DMS 273 treated with DMSO at 0.1 percent for 48 hours (cell line): ENCODE data around the gene TMEM207.
"Not testable (repeated sequence)": the region's sequence is repeated elsewhere in the genome, so short reads cannot be mapped to it uniquely, and the experiment has no call there.

Experiments
- DNase-seq: peaks from one replicate; lab custom pipeline; 2025; lab: John Stamatoyannopoulos, UW

TMEM207 gene

DNA sequence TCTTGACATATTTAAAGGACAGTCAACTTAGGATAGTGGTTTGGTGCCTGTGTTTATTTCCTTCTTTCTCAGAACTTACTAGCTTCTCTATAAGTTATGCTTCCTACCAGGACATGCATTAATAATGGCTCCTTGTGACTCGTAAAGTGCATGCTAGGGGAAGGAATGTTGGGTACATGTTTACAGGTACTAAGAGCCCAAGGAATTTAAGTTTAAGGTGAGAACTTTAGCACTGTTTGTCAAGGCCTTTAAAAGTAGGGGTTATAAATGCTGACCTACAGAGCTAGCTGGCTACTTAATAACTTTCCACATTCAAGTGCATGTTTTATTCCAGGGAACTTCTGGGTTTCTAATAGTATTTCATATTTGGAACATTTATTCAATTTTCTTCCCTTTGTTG, at the start of gene TMEM207:
Gene TMEM207 (minus strand): TSS at position 101 of the 400 bp plus-strand sequence. CDS start 92 bp downstream, at position 9.
- DNase-seq = no peak

DNA sequence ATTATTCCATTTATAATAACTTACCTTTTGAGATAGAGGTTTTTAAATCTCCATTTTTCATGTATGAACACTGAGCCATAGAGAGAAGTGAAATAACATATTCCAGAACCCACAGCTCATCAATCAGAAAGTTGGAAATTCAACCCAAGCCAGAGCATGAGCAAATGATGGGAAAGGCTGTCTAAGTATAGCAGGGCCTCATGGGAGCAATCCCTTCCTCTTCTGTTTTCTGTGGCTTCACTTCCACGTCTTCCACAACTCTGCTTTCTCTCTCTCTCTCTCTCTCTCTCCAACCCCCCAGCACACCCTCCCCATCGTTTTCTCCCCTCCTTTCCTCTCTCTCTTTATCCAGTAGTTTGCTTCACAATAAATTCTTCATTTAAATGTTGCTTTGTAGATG, 49.4 kb upstream of the TMEM207 start:
- no peak for DNase-seq

- DNase-seq = no peak
Observed at GRCh38 chr3:190498293-190498692, 48.6 kb upstream of the TMEM207 start.

GRCh38 chr3:190497811-190498210, 48.1 kb upstream of the TMEM207 start:
- no peak for DNase-seq

- DNase-seq = no peak
Observed at GRCh38 chr3:190496859-190497258, 47.2 kb upstream of the TMEM207 start.

DNA sequence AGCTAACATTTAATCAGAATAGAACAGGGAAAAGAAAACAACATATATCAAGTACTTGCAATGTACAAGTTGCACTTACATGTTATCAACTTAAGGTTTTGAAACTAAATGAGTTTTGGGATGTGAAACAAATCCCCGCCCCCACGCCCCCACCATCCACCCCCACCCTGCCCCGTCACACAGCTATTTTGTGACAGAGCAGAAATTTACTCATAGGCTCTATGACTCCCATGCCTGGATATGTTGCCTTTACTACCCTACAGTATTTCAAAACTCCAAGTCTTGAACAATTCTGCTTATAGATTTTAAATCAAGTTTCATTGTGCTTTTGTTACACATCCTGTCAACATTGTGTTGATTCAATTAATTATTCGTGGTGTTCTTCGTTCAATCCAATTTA, 46.1 kb upstream of the TMEM207 start:
- no peak for DNase-seq

DNA sequence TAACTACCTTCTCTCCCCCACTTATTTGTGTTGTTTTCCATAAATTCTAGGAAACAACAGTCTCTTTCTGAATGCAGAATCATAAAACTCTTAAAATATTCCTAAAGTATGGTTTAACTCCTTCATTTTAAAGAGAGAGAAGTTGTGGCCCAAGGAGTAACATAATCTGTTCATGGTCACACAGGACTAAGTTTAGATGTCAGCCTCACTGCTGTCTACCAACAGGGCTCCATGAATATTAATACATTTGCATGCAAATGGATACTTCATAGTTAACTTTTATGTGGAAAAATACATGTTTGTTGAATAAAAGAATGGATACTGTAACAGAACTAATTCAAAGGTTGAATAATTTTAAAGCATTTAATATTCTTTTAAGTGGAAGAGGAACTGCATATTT, 45.7 kb upstream of the TMEM207 start:
- DNase-seq = no peak

DNA sequence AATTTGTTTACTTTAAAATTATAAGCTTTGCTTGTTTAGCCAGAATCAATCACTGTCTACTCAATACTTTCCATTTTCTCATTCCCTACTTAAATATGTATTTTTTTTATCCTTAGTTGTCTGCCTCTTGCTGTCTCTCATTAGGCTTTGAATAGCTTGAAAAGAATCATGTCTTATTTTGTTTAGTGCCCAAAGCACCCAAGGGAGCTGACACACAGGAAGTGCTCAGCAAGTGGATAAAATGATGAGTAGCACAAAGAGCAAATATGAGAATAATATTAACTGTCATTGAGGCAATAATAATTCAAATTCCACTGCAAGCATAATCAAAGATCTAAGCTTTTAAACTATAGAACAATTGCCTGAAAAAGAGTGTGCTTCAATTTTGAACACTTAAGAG, 45.2 kb upstream of the TMEM207 start:
- no peak for DNase-seq

- no peak for DNase-seq
Observed at GRCh38 chr3:190492966-190493365, 43.3 kb upstream of the TMEM207 start.

GRCh38 chr3:190492129-190492528, 42.4 kb upstream of the TMEM207 start:
- no peak for DNase-seq

DNA sequence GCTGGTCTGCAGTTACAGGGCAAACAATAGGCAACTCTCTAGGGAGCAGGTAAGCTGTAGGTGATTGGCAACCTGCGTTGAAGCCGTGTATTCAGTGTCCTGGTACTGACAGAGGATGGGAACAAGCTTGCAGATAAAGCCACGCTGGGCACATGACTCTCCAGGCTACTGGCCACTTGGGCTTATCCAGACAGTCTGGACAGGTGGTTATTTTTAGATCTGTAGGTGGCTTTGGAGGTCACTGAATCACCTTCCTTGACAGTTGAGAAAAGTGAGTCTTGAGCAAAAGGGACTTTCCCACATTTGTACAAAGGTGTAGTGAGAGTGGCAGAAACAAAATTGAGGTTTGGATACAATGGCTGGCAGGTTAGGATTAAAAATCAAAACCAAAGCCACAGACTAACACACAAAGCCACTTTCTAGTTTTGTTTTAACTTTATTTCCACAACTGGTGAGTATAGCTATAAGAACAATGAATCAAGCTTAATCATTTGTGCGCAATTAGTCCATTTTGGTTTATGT, 41.9 kb upstream of the TMEM207 start:
- DNase-seq = no peak

DNA sequence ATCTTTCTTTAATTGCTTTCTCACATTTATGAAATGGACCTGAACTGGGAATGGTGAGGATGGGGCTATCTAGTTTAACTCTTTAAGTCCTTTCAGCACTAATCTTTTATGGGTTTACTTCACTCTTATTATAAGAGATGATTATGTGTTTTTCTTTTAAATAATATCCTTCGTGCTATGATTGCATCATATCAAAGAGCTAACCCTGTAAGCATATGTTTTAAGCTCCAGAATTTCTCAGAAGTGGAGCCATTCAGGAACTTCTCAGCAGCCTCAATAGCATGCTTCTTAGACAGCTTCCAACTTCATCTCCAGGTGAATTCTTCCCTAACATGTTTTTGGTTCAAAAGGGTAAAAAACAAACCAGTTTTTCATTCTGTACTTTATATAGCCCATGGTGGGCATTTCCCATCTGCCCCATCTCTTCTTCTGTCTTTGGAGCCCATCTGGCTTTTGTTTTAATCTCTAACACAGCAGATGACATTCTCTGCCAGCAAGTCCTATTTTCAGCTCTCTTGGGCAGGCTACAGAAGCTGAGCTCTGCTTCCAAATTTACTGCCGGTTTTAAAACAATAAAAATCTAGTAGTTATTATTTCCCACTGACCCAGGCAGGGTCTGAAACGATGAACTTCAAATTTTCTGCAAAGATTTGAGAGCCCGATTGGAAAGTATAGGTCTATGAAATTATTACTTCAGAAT, 37.4 kb upstream of the TMEM207 start:
- DNase-seq = no peak

DNA sequence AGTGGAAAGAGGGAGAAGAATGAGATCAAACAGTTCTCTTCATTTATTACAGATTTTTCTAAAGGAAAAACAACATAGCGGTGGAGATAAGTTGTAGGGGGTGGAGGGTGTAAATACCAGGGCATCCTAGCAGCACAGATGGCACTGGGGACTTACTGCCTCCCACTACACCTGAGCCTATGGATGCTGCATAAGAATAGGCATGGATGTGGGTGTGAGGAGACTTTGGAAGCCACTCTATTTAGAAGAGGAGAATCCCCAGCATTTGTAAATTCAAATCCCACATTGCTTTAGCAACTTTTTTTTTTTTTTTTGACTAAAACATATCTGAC, 36.8 kb upstream of the TMEM207 start:
- DNase-seq = no peak

GRCh38 chr3:190485830-190486532, 36.3 kb upstream of the TMEM207 start:
- no peak for DNase-seq

DNA sequence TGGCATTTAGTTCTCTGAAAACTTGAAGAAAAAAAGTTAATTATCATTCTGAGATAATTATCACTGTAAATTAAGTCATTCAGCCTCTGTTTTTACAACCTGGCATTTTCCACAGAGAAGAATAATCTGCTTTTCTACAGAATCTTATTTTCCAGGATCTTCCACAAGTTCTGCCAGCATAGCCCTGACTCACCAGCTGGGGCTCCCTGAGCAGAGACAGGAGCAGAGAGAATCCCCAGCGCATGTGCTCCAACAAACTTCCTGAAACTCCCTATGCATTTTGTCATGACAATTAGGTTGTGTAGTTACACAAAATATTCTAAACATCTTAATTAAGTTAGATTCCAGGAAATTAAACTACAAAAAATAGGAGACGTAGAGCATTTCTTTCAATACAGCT, 32.1 kb upstream of the TMEM207 start:
- no peak for DNase-seq

DNA sequence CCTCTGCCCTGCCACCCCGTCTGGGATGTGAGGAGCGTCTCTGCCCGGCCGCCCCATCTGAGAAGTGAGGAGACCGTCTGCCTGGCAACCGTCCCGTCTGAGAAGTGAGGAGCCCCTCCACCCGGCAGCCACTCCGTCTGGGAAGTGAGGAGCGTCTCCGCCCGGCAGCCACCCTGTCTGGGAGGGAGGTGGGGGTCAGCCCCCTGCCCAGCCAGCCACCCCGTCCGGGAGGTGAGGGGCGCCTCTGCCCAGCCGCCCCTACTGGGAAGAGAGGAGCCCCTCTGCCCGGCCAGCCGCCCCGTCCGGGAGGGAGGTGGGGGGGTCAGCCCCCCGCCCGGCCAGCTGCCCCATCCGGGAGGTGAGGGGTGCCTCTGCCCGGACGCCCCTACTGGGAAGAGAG, 23.6 kb upstream of the TMEM207 start:
- DNase-seq = not testable (repeated sequence)

DNA sequence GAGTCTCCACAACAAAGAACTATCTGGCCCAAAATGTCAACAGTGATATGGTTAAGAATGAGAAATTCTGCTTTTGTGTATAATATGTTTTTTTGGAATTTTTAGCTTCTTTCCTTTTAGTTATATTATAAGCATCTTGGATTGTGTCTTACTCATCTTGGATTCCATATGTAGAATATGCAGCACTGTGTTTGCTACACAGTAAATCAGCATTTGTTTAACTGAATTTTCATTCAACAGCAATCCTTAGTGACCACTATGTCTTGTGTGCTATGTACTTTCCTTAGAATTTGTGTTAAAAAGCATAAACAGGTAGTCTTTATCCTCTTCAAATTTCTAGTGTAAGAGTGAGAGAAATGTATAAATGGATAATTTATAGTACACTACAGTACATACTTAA, 18.2 kb upstream of the TMEM207 start:
- no peak for DNase-seq

DNA sequence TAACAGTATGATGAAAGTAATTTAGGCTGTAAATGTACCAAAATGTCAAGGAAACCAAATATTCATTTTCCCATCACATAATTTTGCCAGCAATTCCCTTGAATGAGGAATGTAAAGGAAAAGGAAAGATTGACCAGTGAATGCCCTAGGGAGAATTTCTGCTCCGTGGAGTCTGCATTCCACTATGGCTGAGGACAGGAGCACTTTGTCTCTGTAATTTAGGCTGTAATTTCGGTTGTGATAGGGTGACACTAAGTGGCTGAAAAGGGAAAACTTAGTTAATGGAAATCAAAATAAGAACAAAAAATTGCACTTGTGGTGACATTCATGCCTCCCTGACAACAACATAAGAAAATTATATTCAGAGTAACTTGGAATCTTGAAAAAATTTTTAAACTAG, 8.3 kb upstream of the TMEM207 start:
- no peak for DNase-seq

- no peak for DNase-seq
Observed at GRCh38 chr3:190456770-190457169, 7.1 kb upstream of the TMEM207 start.

DNA sequence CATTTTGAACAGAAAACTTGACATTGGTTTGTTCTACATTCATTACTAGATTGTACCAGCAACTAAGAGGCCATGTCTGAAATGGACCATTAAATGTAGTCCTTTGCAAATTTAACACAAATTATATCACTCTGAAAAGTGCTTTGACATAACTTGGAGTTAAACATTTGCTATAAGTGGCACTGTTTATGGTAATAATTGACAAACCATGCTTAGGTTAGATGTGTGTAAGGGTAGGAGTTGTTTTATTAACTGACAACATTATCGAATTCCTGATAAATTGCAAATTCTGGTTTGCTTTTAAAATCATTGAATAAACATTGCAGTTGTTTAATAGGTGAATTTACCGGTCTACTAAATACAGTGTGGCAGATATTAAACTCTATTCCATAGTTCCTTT, 6.1 kb upstream of the TMEM207 start:
- DNase-seq = no peak

- no peak for DNase-seq
Observed at GRCh38 chr3:190448256-190448655, 1.4 kb downstream of the TMEM207 start.

DNA sequence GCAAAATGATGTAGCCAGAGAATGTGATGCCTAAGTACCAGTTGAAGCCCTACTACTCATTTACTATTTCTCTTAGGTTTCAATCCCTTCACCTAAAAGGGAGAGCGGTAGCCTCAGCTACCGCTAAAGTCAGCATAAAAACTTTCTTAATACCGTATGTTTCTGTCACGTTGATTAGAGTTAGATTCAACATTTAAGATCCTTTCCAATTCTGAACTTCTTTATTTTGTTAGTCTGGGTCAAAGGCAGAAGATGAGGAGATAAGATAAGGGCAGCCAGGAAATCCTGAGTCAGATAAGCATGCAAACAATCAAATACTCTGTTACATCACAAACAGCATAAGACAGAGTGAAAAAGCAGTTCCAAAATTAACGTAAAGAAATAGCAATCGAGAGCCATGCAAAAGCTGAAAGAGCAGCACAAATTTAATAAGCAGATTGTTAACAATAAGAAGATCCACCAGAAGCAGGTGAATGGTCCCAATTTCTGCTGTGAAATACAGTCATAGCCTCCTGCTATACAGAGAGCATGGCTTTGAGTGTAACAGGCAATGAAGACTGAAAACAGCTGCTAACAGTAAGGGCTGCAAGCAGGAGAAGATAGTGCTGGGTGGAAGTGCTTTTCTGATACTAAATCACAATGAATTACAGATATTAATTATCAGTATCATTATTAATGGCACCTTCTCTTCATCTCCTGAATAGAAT, 3.0 kb downstream of the TMEM207 start:
- no peak for DNase-seq

DNA sequence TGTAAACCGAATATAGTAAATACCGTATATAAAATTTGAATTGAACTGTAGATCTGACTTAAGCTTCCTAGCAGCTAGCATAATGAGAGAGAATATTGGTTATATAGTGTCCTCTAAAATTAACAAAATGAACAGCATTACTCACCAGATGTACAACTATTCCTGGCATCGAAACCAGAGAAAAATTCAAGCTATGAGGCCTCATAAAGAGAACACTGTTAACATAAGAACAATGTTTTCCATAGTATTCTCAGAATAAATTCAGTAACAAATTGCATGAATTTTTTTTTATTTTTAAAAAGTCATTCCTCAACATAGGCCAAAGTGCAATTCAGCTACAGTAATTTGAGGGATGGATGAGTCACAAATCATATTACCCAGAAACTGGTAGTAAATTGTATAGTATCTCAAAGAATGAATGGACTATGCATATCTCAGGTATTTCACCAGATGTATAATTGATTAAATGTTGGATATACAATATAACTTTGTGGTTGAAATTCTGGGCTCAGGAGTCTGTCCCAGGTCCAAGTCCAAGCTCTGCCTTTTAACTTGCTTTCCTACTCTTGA, 5.0 kb downstream of the TMEM207 start:
- DNase-seq = no peak
